NCI-H2196 treated with DMSO at 0.1 percent for 48 hours (cell line): ENCODE results near the gene SNRPB.

Experiments
- DNase-seq: peaks from one replicate; lab custom pipeline; 2025; ENCODE audit not compliant: unreplicated experiment; lab: John Stamatoyannopoulos, UW

The SNRPB gene

DNA sequence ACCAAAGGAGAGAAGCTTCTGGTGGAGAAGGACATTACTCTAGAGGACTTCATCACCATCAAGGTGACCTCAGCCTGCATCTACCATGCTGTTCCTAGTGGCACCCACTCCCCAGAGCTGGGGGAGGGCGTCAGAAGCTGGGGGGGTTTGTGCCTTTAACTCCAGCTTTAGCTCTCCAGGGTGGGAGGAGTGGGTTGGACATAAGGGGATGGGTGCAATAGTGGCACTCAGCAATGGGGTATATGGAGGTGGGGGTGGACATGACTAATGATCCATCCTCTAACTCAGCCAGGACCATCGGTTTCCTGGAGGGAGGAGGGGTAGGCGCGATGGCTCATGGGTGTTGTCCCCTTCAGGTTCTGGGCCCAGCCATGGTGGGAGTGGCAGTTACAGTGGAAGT, 40.1 kb downstream of the SNRPB start:
- no peak for DNase-seq

DNA sequence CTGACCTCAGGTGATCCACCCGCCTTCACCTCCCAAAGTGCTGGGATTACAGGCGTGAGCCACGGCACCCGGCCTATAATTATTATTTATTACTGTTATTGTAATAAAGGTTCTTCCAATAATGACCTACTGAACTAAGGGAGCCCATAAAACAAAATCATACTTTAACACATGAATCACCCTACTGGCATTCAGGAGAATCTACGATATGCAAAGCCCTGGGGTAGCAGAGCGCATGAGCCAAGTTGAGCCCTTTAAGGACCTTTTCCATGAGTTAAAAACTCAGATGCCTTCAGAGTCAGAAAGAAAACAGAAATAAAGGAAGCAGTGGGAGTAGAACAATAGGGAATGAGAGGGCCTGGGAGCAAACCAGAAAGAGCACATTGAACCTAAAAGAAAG, 41.5 kb downstream of the SNRPB start:
- no peak for DNase-seq

DNA sequence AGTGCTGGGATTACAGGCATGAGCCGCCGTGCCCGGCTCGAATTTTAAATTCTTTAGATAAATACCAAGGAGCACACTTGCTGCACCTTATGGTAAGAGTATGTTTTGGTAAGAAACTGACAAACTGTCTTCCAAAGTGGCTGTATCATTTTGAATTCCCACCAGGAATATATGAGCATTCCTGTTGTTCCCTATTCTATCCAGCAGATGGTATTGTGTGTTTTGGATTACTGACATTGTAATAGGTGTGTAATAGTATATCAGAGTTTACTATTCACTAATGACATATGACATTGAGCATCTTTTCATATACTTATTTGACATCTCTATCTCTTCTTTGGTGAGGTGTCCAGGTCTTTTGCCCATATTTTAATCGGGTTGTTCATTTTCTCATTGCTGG, 49.3 kb downstream of the SNRPB start:
- DNase-seq, result no peak

DNA sequence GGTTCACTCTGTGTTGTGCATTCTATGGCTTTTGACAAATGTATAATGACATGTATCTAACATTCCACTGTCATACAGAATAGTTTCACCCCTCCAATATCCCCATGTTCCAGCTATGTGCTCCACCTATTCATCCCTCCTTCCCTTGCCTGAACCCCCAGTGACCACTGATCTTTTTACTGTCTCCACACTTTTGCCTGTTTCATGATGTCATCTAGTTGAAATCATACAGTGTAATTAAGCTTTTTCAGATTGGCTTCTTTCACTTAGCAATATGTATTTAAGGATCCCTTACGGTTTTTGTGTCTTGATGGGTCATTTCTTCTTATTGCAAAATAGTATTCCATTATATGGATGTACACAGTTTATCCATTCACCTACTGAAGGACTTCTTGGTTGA, 50.1 kb downstream of the SNRPB start:
- DNase-seq, result no peak

DNA sequence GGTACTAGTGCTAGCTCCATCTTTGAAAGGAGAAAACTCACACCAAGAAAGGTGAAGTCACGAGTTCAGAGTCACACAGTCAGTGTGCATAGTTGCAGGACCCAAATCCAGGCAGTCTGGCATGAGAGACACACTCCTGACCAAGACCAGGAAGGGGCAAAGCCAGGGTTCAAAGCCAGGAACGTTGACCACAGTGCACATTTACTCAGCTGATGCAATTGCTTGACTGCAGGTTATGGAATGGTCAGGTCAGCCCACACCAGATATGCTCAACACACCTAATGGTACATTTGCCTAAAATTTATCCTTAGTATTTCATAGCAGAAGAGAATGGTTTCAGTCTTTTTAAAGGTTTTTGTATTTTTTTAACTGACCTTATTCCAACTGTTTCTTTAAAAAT, 52.2 kb downstream of the SNRPB start:
- no peak for DNase-seq

DNA sequence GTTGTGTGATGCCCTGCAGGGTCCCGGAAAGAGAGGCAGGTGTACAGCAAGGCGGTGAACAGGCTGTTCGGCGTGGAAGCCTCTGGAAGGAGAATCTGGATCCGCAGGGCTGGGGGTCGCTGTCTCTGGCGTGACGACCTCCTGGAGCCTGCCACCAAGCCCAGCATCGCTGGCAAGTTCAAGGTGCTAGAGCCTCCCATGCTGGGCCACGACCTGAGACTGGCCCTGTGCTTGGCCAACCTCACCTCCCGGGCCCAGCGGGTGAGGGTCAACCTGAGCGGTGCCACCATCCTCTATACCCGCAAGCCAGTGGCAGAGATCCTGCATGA, 53.4 kb downstream of the SNRPB start:
- DNase-seq, result no peak

DNA sequence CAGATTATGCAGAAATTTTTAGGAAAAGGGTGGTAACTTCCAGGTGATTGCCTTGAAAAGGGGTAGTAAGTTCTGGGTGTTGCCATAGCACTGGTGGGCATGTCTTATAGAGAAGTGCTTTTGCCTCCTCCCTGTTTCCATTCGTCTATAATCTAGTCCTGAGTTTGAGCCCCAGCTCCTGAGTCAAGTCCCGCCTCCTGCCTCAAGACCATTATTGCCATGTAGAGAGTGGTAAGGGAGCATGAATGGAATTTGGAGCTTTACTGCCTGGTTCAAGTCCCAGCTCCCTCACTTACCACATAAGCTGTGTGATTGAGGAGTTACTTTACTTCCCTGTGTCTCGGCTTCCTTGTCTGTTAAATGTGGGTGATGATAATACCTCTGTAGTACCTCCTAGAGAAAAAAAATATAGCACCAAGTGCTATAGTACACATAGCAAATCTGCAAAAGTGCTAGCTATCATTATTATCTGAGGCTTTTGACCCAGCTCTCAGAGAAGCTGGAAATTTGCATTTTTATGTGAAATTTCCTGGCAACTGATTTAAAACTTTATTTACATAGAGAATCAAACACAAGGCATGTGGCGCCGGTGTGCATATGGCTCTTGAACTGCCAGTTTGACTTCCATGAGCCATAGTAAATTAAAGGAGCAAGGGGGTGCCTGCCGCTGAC, 53.9 kb downstream of the SNRPB start:
- no peak for DNase-seq
